ENCODE measurements around the gene TAX1BP3. TPM values are rescaled to one million over a fixed set of nuclear protein-coding genes. Genes with fewer than 3 reads are reported as not detected.
A peak's percentile ranks its signal among the peaks of the same experiment; 100 is the strongest.

TAX1BP3 gene
- total and polyA plus RNA-seq, 9 of the 15 experiments (the other 6 are each of a cell fraction or from before 2014, with no cell fraction given): 0.99 to 14.5 (median 6.2) TPM

DNA sequence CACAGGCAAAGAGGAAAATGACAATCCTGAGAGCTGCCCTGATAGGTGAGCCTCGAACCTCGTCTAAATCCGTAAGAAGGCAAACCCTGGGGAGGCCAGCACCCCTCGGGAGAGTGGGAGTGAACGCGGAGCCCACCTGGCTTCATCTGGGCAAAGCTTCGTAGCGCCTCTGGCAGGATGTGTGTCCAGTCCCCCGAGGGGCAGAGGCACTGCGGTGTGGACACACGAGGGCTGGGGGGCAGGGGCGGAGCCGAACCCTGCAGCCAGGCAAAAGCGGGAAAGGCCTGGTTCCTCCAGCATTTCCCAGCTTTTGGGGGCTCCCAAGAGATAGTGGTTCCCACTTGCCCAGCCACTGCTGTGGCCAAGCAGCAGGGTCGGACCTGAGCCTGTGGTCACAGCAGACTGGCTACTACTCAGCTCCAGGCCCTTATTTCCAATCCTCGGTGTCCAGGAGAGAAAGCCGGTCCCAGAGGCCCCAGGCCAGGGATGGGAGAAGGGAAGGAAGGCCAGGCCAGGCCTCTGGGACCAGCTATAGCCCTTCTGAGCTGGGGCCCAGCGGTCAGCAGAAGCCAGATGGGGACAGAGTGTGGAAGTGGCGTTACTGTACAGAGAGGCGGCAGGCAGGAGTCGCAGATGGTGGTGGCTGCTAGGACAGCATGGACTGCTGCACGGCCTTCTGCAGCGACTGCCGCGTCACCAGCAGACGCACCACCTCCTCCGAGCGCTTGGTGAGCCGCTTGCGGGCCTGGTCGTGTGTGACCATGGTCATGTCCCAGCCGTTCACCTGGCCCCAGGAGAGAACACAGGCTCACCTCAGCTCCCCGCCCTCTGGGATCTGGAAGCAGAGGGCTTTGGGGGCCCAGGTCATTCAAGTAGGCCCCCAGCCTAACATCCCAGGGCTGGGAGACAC, 5.0 kb downstream of the TAX1BP3 start:
- peak overlapping the region in 1 of 2 experiments; percentile 5; a peak in 1 of 4 replicates for H3K9ac ChIP-seq (ENCODE audit: insufficient read depth in 1 of 2, low read depth in 2 of 2, low read length in 2 of 2)
- no peak for ATAC-seq
- no peaks in the 10 kb centered on the region for H3K36me3 ChIP-seq (ENCODE audit: control insufficient read depth, insufficient read depth, low read length)
- peaks cover 6% of the 10 kb centered on the region for H3K9me1 ChIP-seq (ENCODE audit: control insufficient read depth, insufficient read depth, low read length)
- H3K4me1 ChIP-seq (replicated peaks in 1 of 2; ENCODE audit: control insufficient read depth in 2 of 2, insufficient read depth in 2 of 2, low read length in 2 of 2): peaks cover 6 to 54% of the 10 kb centered on the region in 2 experiments; a peak in 4 of 5 replicates
- POLR2A ChIA-PET: no interaction called here
- H3K4me2 ChIP-seq (ENCODE audit: insufficient read depth, low read length): no peak overlapping the region
- H3K4me3 ChIP-seq: no peak overlapping the region
- in situ Hi-C loops (cut with MboI) (no loop called here), intact Hi-C loops (cut with micrococcal nuclease) (no loop called here)
- 79% methylated on average over 15 of the region's 33 CpGs for WGBS (ENCODE audit: insufficient coverage, low coverage, missing lambda C conversion rate)
- H2AFZ ChIP-seq (ENCODE audit: low read depth, low read length): no peak overlapping the region
- no peak overlapping the region for H3K27ac ChIP-seq (ENCODE audit: extremely low read depth, low read depth, low read length)
- FAIRE-seq: no peak
- H3K9me3 ChIP-seq (replicated peaks; ENCODE audit: control insufficient read depth, insufficient read depth, low read depth, low read length): no peaks in the 10 kb centered on the region
- CTCF ChIA-PET (ENCODE audit: low intra/inter-chr PET ratio): no interaction called here
- no peaks in the 10 kb centered on the region for H3K27me3 ChIP-seq (ENCODE audit: control insufficient read depth in 2 of 2, insufficient read depth in 2 of 2, low read length in 2 of 2)
- 0 out of 2 replicates have a peak, but pooled peaks cover 16% of the 10 kb centered on the region for H4K20me1 ChIP-seq (replicated peaks; ENCODE audit: control insufficient read depth, insufficient read depth, low read length)
- H3K79me2 ChIP-seq (ENCODE audit: control insufficient read depth, insufficient read depth, low read length): 0 out of 3 replicates have a peak, but pooled peaks cover 2% of the 10 kb centered on the region
- no peak for DNase-seq (ENCODE audit: extremely low read depth in 1 of 4, low spot score in 3 of 4)
- BruUV-seq (replicated peaks): no TSS peak
- TF ChIP-seq ZFX (CRISPR knock-in tag; IDR thresholded peaks at IDR 0.05) (no peak), PHF21A (IDR thresholded peaks at IDR 0.05; ENCODE audit: borderline replicate concordance, low read depth) (no peak), NCOA1 (IDR thresholded peaks at IDR 0.05; ENCODE audit: low read depth) (no peak), YY1 (IDR thresholded peaks at IDR 0.05; ENCODE audit: borderline replicate concordance in 1 of 3, control insufficient read depth in 1 of 3, extremely low read depth in 1 of 3, insufficient read depth in 3 of 3, insufficient read length in 1 of 3, insufficient replicate concordance in 2 of 3, low read depth in 1 of 3, low read length in 2 of 3) (no peak), BACH1 (tag; IDR thresholded peaks at IDR 0.05) (no peak), U2AF2 (optimal IDR thresholded peaks at IDR 0.05; ENCODE audit: low read depth, low read length) (no peak), ZNF384 (IDR thresholded peaks at IDR 0.05; ENCODE audit: low read depth, low read length) (no peak), CBFA2T3 (IDR thresholded peaks at IDR 0.05) (no peak), JUNB (CRISPR knock-in tag; conservative IDR thresholded peaks at IDR 0.05) (no peak)
- TF ChIP-seq, protein P1, sequence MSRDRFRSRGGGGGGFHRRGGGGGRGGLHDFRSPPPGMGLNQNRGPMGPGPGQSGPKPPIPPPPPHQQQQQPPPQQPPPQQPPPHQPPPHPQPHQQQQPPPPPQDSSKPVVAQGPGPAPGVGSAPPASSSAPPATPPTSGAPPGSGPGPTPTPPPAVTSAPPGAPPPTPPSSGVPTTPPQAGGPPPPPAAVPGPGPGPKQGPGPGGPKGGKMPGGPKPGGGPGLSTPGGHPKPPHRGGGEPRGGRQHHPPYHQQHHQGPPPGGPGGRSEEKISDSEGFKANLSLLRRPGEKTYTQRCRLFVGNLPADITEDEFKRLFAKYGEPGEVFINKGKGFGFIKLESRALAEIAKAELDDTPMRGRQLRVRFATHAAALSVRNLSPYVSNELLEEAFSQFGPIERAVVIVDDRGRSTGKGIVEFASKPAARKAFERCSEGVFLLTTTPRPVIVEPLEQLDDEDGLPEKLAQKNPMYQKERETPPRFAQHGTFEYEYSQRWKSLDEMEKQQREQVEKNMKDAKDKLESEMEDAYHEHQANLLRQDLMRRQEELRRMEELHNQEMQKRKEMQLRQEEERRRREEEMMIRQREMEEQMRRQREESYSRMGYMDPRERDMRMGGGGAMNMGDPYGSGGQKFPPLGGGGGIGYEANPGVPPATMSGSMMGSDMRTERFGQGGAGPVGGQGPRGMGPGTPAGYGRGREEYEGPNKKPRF (IDR thresholded peaks at IDR 0.05; ENCODE audit: low read depth, low read length): no peak
- TF ChIP-seq, protein P2, sequence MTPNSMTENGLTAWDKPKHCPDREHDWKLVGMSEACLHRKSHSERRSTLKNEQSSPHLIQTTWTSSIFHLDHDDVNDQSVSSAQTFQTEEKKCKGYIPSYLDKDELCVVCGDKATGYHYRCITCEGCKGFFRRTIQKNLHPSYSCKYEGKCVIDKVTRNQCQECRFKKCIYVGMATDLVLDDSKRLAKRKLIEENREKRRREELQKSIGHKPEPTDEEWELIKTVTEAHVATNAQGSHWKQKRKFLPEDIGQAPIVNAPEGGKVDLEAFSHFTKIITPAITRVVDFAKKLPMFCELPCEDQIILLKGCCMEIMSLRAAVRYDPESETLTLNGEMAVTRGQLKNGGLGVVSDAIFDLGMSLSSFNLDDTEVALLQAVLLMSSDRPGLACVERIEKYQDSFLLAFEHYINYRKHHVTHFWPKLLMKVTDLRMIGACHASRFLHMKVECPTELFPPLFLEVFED (CRISPR knock-in tag; conservative IDR thresholded peaks at IDR 0.05): no peak
- TF ChIP-seq, protein P3, sequence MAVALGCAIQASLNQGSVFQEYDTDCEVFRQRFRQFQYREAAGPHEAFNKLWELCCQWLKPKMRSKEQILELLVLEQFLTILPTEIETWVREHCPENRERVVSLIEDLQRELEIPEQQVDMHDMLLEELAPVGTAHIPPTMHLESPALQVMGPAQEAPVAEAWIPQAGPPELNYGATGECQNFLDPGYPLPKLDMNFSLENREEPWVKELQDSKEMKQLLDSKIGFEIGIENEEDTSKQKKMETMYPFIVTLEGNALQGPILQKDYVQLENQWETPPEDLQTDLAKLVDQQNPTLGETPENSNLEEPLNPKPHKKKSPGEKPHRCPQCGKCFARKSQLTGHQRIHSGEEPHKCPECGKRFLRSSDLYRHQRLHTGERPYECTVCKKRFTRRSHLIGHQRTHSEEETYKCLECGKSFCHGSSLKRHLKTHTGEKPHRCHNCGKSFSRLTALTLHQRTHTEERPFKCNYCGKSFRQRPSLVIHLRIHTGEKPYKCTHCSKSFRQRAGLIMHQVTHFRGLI (CRISPR knock-in tag; IDR thresholded peaks at IDR 0.05): no peak
- TF ChIP-seq, protein P4, sequence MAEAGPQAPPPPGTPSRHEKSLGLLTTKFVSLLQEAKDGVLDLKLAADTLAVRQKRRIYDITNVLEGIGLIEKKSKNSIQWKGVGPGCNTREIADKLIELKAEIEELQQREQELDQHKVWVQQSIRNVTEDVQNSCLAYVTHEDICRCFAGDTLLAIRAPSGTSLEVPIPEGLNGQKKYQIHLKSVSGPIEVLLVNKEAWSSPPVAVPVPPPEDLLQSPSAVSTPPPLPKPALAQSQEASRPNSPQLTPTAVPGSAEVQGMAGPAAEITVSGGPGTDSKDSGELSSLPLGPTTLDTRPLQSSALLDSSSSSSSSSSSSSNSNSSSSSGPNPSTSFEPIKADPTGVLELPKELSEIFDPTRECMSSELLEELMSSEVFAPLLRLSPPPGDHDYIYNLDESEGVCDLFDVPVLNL (CRISPR knock-in tag; IDR thresholded peaks at IDR 0.05; ENCODE audit: low read depth): no peak

Measured in K562 (cell line).